HG03097 (cell line): ENCODE results near the gene KLHDC7B.

Experiments
- ATAC-seq: cut with Tn5 transposase; IDR thresholded peaks from one replicate; pipeline ENCODE4 v1.9.1; 2021; ENCODE audit not compliant: unreplicated experiment, low FRiP score

Gene KLHDC7B

GRCh38 chr22:50546326-50547262 lies 895 bp downstream of the KLHDC7B start:
- ATAC-seq = no peak

GRCh38 chr22:50547263-50547985 lies 1.7 kb downstream of the KLHDC7B start:
- no peak for ATAC-seq

- ATAC-seq = no peak
These were observed 2.6 kb downstream of the KLHDC7B start for GRCh38 chr22:50548040-50548920.

- ATAC-seq = no peak
These were observed 3.5 kb downstream of the KLHDC7B start for GRCh38 chr22:50548921-50549790.

GRCh38 chr22:50550395-50550794 lies 4.7 kb downstream of the KLHDC7B start:
- ATAC-seq = no peak

GRCh38 chr22:50551160-50551752 lies 5.6 kb downstream of the KLHDC7B start:
- ATAC-seq = no peak

- ATAC-seq = no peak
These were observed 7.6 kb downstream of the KLHDC7B start for GRCh38 chr22:50553310-50553709.

- no peak for ATAC-seq
These were observed 11.0 kb downstream of the KLHDC7B start for GRCh38 chr22:50556703-50557102.

- ATAC-seq = no peak
These were observed 14.3 kb downstream of the KLHDC7B start for GRCh38 chr22:50560034-50560433.

- no peak for ATAC-seq
These were observed 16.0 kb downstream of the KLHDC7B start for GRCh38 chr22:50561401-50562358.

GRCh38 chr22:50562523-50563412 lies 17.1 kb downstream of the KLHDC7B start, which contains the start of gene SYCE3:
Gene SYCE3, minus strand, starts transcription at chr22:50562919. Its CDS starts 6,514 bp downstream, at chr22:50556405.
- peak; percentile 94 for ATAC-seq

GRCh38 chr22:50563413-50564160 lies 17.9 kb downstream of the KLHDC7B start:
- ATAC-seq = no peak

GRCh38 chr22:50564289-50564688 lies 18.6 kb downstream of the KLHDC7B start:
- no peak for ATAC-seq

GRCh38 chr22:50567721-50568252 lies 22.1 kb downstream of the KLHDC7B start:
- ATAC-seq = no peak

- no peak for ATAC-seq
These were observed 22.9 kb downstream of the KLHDC7B start for GRCh38 chr22:50568626-50569025.

- no peak for ATAC-seq
These were observed 23.4 kb downstream of the KLHDC7B start for GRCh38 chr22:50569041-50569459.
